NCI-H748 (cell line): ENCODE data around the gene RIPK1.
"Not testable (repeated sequence)": the region's sequence is repeated elsewhere in the genome, so short reads cannot be mapped to it uniquely, and the experiment has no call there.

Experiments
- DNase-seq: peaks from one replicate; lab custom pipeline; 2025; ENCODE audit not compliant: unreplicated experiment; lab: John Stamatoyannopoulos, UW

The RIPK1 gene

GRCh38 chr6:3133515-3133914, 65.2 kb downstream of the RIPK1 start:
- no peak for DNase-seq

GRCh38 chr6:3135668-3136291, 67.5 kb downstream of the RIPK1 start:
- DNase-seq = no peak

GRCh38 chr6:3136292-3137011, 68.2 kb downstream of the RIPK1 start:
- no peak for DNase-seq

- DNase-seq = no peak
These were observed 68.9 kb downstream of the RIPK1 start for GRCh38 chr6:3137057-3137777.

- DNase-seq = not testable (repeated sequence)
These were observed 69.6 kb downstream of the RIPK1 start for GRCh38 chr6:3137873-3138272.

- peak; percentile 24 for DNase-seq
These were observed 70.0 kb downstream of the RIPK1 start for GRCh38 chr6:3138341-3138740.

GRCh38 chr6:3139090-3139903, 71.0 kb downstream of the RIPK1 start:
- DNase-seq = peak; percentile 92

- no peak for DNase-seq
These were observed 71.9 kb downstream of the RIPK1 start for GRCh38 chr6:3140201-3140600.

- DNase-seq = no peak
These were observed 74.2 kb downstream of the RIPK1 start for GRCh38 chr6:3142536-3142935.

GRCh38 chr6:3143158-3143557, 74.9 kb downstream of the RIPK1 start:
- no peak for DNase-seq

GRCh38 chr6:3144571-3144970, 76.3 kb downstream of the RIPK1 start:
- no peak for DNase-seq

- DNase-seq = no peak
These were observed 79.8 kb downstream of the RIPK1 start for GRCh38 chr6:3147914-3148757.

GRCh38 chr6:3151691-3152090, 83.4 kb downstream of the RIPK1 start:
- DNase-seq = peak; percentile 37

- DNase-seq = no peak
These were observed 84.4 kb downstream of the RIPK1 start for GRCh38 chr6:3152689-3153088.

- not testable (repeated sequence) for DNase-seq
These were observed 87.1 kb downstream of the RIPK1 start for GRCh38 chr6:3155416-3155815.

GRCh38 chr6:3156184-3157130, 88.2 kb downstream of the RIPK1 start:
- DNase-seq = peak; percentile 59

GRCh38 chr6:3157131-3157933, 89.0 kb downstream of the RIPK1 start, which contains the start of gene TUBB2A:
Gene TUBB2A, minus strand, starts transcription at chr6:3157544. Its CDS starts 81 bp downstream, at chr6:3157463.
- DNase-seq = peak; percentile 88
